WTC11 (cell line): Measurements from ENCODE around the gene PHAX. TPM values are rescaled to one million over a fixed set of nuclear protein-coding genes. Genes with fewer than 3 reads are reported as not detected.

ENCODE experiments used
- ATAC-seq: fragments of 200-7000 bp; cut with Tn5 transposase; 2 replicates; pipeline ENCODE4 v1.10.0; 2021; ENCODE audit warnings: mild to moderate bottlenecking, moderate library complexity
- CTCF ChIA-PET: fragments of 300-600 bp; sonication (Branson Sonifier 250); formaldehyde crosslinking; loops from one replicate; lab custom pipeline; 2021; ENCODE audit warnings: antibody characterized with exemption; lab: Charles Lee
- POLR2A ChIA-PET: fragments of 350-600 bp; sonication (Branson Sonifier 250); formaldehyde crosslinking; loops from one replicate; lab custom pipeline; 2021; ENCODE audit warnings: antibody characterized with exemption; lab: Charles Lee
- DNase-seq: peaks from one replicate; pipeline ENCODE4 v3.0.0; 2021; ENCODE audit warnings: low spot score
- H3K27ac Mint-ChIP-seq: 2 replicates; pipeline ENCODE4 v1.8.0; 2021; ENCODE audit warnings: mixed read lengths
- H3K27me3 Mint-ChIP-seq: 2 replicates; pipeline ENCODE4 v1.8.0; 2021; ENCODE audit warnings: low read depth, mild to moderate bottlenecking, moderate library complexity, mixed read lengths
- H3K36me3 Mint-ChIP-seq: 2 replicates; pipeline ENCODE4 v1.8.0; 2021; ENCODE audit warnings: mixed read lengths
- H3K4me1 Mint-ChIP-seq: 2 replicates; pipeline ENCODE4 v1.8.0; 2022; ENCODE audit warnings: mixed read lengths
- H3K4me3 Mint-ChIP-seq: 2 replicates; pipeline ENCODE4 v1.8.0; 2021; ENCODE audit warnings: mild to moderate bottlenecking, moderate library complexity, mixed read lengths
- H3K9me3 Mint-ChIP-seq: 2 replicates; pipeline ENCODE4 v1.8.0; 2021; ENCODE audit warnings: mixed read lengths
- IRF2 ChIP-seq: sonication (generic); formaldehyde crosslinking; IDR thresholded peaks from 2 replicates; pipeline ENCODE4 v1.8.0; 2022; ENCODE audit warnings: low read depth, missing genetic modification reagents, borderline replicate concordance
- ZBTB21 ChIP-seq: sonication (generic); formaldehyde crosslinking; IDR thresholded peaks from 2 replicates; pipeline ENCODE4 v1.8.1; 2023; ENCODE audit warnings: mild to moderate bottlenecking, missing genetic modification reagents, borderline replicate concordance
- ZNF671 ChIP-seq: fragments of 250-450 bp; sonication (Bioruptor Pico); IDR thresholded peaks from 2 replicates; pipeline ENCODE4 v1.8.0; 2021; ENCODE audit warnings: mild to moderate bottlenecking
- total RNA-seq: library from RNA; stranded (reverse); gene quantifications from 3 replicates; pipeline ENCODE4 v1.2.3, GENCODE V29; 2021
- TF ChIP-seq, protein P1 (sequence below): sonication (generic); formaldehyde crosslinking; IDR thresholded peaks from 2 replicates; pipeline ENCODE4 v1.8.1; 2023; ENCODE audit warnings: mild to moderate bottlenecking, missing genetic modification reagents
- TF ChIP-seq, protein P2 (sequence below): fragments of 250-450 bp; sonication (Bioruptor Pico); IDR thresholded peaks from 2 replicates; pipeline ENCODE4 v1.9.0; 2021; ENCODE audit warnings: moderate library complexity, mild to moderate bottlenecking, inconsistent platforms, borderline replicate concordance
- TF ChIP-seq, protein P3 (sequence below): sonication (generic); formaldehyde crosslinking; IDR thresholded peaks from 2 replicates; pipeline ENCODE4 v1.8.1; 2022; ENCODE audit warnings: mild to moderate bottlenecking, missing genetic modification reagents, moderate library complexity, borderline replicate concordance
- TF ChIP-seq, protein P4 (sequence below): fragments of 250-450 bp; sonication (Bioruptor Pico); IDR thresholded peaks from 2 replicates; pipeline ENCODE4 v2.1.2; 2022; ENCODE audit warnings: mild to moderate bottlenecking, moderate library complexity
- TF ChIP-seq, protein P5 (sequence below): sonication (generic); formaldehyde crosslinking; IDR thresholded peaks from 2 replicates; pipeline ENCODE4 v1.8.0; 2023; ENCODE audit warnings: mild to moderate bottlenecking, missing genetic modification reagents
- TF ChIP-seq, protein P6 (sequence below): fragments of 250-450 bp; sonication (Bioruptor Pico); conservative IDR thresholded peaks from 2 replicates; pipeline ENCODE4 v1.9.0; 2021; ENCODE audit warnings: mild to moderate bottlenecking
- TF ChIP-seq, protein P7 (sequence below): fragments of 250-450 bp; sonication (Bioruptor Pico); IDR thresholded peaks from 2 replicates; pipeline ENCODE4 v1.8.0; 2021; ENCODE audit warnings: mild to moderate bottlenecking
- TF ChIP-seq, protein P8 (sequence below): sonication (generic); formaldehyde crosslinking; conservative IDR thresholded peaks from 2 replicates; pipeline ENCODE4 v1.8.1; 2023; ENCODE audit warnings: mild to moderate bottlenecking, low read depth, missing genetic modification reagents, moderate library complexity

PHAX gene
- total RNA-seq, 1 experiment from 2014 or later: 58.2 TPM

DNA sequence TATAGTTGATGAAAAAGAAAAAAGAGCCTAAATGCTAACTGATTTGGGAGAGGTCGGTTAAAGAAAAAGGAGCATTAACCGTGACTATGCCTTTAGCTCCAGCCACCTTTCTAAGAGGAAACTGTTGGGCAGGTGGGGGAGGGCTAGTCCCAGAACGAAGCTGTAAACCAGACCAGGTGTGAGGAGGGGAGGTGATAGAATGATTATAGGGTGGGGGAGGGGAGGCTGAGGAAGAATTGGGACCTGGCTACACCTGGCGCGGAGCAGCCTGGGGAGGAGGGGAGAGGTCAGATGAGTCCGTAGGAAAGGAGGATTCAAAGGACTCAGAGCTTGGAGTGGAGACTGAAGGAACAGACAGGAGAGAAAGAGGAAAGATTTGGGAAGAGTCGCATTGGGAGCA is 73.4 kb downstream of the PHAX start:
- peak; percentile 41 for DNase-seq
- POLR2A ChIA-PET: interaction anchor here (0.6 to 4.1 kb wide), 2 partner anchors 103 to 465 kb away, joined by 3 to 47 read pairs; partner anchors contain the start of gene LMNB1
- peak overlapping the region; percentile 33 for H3K4me3 Mint-ChIP-seq

DNA sequence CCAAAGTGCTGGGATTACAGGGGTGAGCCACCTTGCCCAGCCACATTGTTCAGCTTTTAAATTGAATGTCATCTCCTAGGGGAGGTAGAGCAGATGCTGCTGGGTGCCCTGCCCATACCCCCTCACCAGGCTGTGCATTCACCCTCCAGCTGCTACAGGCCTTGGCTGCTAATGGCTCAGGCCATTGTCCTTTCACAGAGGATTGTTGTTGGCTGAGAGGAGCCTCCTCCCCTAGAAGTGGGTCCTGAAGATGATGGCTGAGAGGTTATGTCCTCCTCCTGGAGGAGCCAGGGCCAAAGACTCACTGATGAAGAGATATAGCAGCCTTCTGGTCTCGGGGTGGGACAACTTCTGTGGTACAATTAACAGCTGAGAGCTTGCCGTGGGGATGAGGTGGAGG is 74.6 kb downstream of the PHAX start:
- H3K4me3 Mint-ChIP-seq: no peak overlapping the region
- ChIA-PET CTCF (interaction anchor here (0.6 to 3.4 kb wide), 8 partner anchors 17 to 298 kb away, joined by 3 to 41 read pairs (median 4); partner anchors contain the start of genes LMNB1 and PHAX), POLR2A (interaction anchor here (4.1 kb wide), 1 partner anchor 102 kb away, joined by 47 read pairs; the partner anchor contains the start of gene LMNB1)
- ATAC-seq (peak; percentile 8), DNase-seq (no peak)
- H3K27me3 Mint-ChIP-seq: no peaks in the 10 kb centered on the region; the same call in 1 of the 2 replicates
- TF ChIP-seq IRF2: no peak
- TF ChIP-seq, protein P1, sequence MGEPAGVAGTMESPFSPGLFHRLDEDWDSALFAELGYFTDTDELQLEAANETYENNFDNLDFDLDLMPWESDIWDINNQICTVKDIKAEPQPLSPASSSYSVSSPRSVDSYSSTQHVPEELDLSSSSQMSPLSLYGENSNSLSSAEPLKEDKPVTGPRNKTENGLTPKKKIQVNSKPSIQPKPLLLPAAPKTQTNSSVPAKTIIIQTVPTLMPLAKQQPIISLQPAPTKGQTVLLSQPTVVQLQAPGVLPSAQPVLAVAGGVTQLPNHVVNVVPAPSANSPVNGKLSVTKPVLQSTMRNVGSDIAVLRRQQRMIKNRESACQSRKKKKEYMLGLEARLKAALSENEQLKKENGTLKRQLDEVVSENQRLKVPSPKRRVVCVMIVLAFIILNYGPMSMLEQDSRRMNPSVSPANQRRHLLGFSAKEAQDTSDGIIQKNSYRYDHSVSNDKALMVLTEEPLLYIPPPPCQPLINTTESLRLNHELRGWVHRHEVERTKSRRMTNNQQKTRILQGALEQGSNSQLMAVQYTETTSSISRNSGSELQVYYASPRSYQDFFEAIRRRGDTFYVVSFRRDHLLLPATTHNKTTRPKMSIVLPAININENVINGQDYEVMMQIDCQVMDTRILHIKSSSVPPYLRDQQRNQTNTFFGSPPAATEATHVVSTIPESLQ (CRISPR knock-in tag): no peak
- no peak for TF ChIP-seq ZBTB21
- TF ChIP-seq, protein P2, sequence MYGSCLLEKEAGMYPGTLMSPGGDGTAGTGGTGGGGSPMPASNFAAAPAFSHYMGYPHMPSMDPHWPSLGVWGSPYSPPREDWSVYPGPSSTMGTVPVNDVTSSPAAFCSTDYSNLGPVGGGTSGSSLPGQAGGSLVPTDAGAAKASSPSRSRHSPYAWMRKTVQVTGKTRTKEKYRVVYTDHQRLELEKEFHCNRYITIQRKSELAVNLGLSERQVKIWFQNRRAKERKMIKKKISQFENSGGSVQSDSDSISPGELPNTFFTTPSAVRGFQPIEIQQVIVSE (CRISPR knock-in tag): no peak
- TF ChIP-seq, protein P3, sequence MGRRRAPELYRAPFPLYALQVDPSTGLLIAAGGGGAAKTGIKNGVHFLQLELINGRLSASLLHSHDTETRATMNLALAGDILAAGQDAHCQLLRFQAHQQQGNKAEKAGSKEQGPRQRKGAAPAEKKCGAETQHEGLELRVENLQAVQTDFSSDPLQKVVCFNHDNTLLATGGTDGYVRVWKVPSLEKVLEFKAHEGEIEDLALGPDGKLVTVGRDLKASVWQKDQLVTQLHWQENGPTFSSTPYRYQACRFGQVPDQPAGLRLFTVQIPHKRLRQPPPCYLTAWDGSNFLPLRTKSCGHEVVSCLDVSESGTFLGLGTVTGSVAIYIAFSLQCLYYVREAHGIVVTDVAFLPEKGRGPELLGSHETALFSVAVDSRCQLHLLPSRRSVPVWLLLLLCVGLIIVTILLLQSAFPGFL: no peak
- TF ChIP-seq, protein P4, sequence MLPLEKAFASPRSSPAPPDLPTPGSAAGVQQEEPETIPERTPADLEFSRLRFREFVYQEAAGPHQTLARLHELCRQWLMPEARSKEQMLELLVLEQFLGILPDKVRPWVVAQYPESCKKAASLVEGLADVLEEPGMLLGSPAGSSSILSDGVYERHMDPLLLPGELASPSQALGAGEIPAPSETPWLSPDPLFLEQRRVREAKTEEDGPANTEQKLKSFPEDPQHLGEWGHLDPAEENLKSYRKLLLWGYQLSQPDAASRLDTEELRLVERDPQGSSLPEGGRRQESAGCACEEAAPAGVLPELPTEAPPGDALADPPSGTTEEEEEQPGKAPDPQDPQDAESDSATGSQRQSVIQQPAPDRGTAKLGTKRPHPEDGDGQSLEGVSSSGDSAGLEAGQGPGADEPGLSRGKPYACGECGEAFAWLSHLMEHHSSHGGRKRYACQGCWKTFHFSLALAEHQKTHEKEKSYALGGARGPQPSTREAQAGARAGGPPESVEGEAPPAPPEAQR (CRISPR knock-in tag): no peak
- peaks cover 4% of the 10 kb centered on the region for H3K36me3 Mint-ChIP-seq
- peaks cover 4% of the 10 kb centered on the region for H3K9me3 Mint-ChIP-seq
- H3K27ac Mint-ChIP-seq: no peak overlapping the region
- H3K4me1 Mint-ChIP-seq: peaks cover 56% of the 10 kb centered on the region

More for the DNA sequence above, 73.4 kb downstream of the PHAX start:
- Mint-ChIP-seq H3K36me3 (peaks cover 4% of the 10 kb centered on the region), H3K4me1 (peaks cover 45% of the 10 kb centered on the region), H3K27me3 (no peaks in the 10 kb centered on the region; the same call in 1 of the 2 replicates), H3K9me3 (peaks cover 4% of the 10 kb centered on the region), H3K27ac (peak overlapping the region; percentile 96)
- CTCF ChIA-PET: interaction anchor here (0.6 to 3.4 kb wide), 9 partner anchors 11 to 623 kb away, joined by 3 to 41 read pairs (median 4); partner anchors contain the start of gene LMNB1
- ATAC-seq: peak; percentile 54; the same call in 1 of the 2 replicates
- TF ChIP-seq, protein P5, sequence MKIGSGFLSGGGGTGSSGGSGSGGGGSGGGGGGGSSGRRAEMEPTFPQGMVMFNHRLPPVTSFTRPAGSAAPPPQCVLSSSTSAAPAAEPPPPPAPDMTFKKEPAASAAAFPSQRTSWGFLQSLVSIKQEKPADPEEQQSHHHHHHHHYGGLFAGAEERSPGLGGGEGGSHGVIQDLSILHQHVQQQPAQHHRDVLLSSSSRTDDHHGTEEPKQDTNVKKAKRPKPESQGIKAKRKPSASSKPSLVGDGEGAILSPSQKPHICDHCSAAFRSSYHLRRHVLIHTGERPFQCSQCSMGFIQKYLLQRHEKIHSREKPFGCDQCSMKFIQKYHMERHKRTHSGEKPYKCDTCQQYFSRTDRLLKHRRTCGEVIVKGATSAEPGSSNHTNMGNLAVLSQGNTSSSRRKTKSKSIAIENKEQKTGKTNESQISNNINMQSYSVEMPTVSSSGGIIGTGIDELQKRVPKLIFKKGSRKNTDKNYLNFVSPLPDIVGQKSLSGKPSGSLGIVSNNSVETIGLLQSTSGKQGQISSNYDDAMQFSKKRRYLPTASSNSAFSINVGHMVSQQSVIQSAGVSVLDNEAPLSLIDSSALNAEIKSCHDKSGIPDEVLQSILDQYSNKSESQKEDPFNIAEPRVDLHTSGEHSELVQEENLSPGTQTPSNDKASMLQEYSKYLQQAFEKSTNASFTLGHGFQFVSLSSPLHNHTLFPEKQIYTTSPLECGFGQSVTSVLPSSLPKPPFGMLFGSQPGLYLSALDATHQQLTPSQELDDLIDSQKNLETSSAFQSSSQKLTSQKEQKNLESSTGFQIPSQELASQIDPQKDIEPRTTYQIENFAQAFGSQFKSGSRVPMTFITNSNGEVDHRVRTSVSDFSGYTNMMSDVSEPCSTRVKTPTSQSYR (CRISPR knock-in tag): 0 out of 2 replicates have a peak, but pooled peaks have one; percentile 78
- TF ChIP-seq, protein P6, sequence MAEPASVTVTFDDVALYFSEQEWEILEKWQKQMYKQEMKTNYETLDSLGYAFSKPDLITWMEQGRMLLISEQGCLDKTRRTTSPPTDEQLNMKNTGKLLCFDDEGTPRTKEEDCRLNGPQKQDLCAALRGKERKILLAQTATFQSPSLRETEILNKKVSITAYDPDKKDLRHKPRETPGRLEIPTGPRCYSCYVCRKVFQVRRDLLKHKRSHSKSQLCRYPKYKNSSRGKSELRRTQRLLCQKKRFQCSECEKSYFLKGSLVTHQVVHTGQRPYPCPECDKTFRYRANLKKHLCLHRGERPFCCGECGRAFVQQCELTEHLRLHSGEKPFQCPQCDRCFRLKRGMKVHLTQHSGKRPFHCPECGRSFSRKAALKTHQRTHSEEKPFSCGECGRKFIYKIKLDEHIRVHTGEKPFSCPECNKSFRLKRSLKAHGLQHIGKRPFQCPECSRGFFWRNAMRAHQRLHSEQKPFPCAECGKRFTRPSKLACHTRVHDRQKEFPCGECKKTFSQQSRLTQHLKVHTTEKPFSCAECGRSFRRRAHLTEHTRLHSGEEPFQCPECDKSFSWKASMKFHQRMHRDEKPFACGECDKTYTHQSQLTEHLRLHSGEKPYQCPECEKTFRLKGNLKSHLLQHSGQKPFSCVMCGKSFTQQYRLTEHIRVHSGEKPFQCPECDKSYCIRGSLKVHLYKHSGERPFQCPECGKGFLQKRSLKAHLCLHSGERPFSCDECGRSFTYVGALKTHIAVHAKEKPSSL (CRISPR knock-in tag): no peak
- TF ChIP-seq ZNF671 (CRISPR knock-in tag): no peak
- TF ChIP-seq, protein P7, sequence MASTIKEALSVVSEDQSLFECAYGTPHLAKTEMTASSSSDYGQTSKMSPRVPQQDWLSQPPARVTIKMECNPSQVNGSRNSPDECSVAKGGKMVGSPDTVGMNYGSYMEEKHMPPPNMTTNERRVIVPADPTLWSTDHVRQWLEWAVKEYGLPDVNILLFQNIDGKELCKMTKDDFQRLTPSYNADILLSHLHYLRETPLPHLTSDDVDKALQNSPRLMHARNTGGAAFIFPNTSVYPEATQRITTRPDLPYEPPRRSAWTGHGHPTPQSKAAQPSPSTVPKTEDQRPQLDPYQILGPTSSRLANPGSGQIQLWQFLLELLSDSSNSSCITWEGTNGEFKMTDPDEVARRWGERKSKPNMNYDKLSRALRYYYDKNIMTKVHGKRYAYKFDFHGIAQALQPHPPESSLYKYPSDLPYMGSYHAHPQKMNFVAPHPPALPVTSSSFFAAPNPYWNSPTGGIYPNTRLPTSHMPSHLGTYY: no peak
- TF ChIP-seq, protein P8, sequence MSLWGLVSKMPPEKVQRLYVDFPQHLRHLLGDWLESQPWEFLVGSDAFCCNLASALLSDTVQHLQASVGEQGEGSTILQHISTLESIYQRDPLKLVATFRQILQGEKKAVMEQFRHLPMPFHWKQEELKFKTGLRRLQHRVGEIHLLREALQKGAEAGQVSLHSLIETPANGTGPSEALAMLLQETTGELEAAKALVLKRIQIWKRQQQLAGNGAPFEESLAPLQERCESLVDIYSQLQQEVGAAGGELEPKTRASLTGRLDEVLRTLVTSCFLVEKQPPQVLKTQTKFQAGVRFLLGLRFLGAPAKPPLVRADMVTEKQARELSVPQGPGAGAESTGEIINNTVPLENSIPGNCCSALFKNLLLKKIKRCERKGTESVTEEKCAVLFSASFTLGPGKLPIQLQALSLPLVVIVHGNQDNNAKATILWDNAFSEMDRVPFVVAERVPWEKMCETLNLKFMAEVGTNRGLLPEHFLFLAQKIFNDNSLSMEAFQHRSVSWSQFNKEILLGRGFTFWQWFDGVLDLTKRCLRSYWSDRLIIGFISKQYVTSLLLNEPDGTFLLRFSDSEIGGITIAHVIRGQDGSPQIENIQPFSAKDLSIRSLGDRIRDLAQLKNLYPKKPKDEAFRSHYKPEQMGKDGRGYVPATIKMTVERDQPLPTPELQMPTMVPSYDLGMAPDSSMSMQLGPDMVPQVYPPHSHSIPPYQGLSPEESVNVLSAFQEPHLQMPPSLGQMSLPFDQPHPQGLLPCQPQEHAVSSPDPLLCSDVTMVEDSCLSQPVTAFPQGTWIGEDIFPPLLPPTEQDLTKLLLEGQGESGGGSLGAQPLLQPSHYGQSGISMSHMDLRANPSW: no peak
